Measurements from ENCODE around the gene TMEM200B.
"Not testable (repeated sequence)": the region's sequence is repeated elsewhere in the genome, so short reads cannot be mapped to it uniquely, and the experiment has no call there.

Gene TMEM200B

GRCh38 chr1:29105822-29106221 is 17.9 kb downstream of the TMEM200B start:
- no peak for DNase-seq

GRCh38 chr1:29100487-29100886 is 23.2 kb downstream of the TMEM200B start:
- no peak for DNase-seq

GRCh38 chr1:29099286-29099685 is 24.4 kb downstream of the TMEM200B start:
- no peak for DNase-seq

GRCh38 chr1:29096231-29096886 is 27.3 kb downstream of the TMEM200B start:
- DNase-seq, result no peak

- DNase-seq, result no peak
Observed at GRCh38 chr1:29094954-29095353, 28.7 kb downstream of the TMEM200B start.

GRCh38 chr1:29094433-29094832 is 29.3 kb downstream of the TMEM200B start:
- DNase-seq, result no peak

GRCh38 chr1:29092704-29093103 is 31.0 kb downstream of the TMEM200B start:
- DNase-seq, result not testable (repeated sequence)

- no peak for DNase-seq
Observed at GRCh38 chr1:29090937-29091618, 32.6 kb downstream of the TMEM200B start.

GRCh38 chr1:29084196-29084521 is 39.5 kb downstream of the TMEM200B start:
- DNase-seq, result no peak

GRCh38 chr1:29083317-29084195 is 40.1 kb downstream of the TMEM200B start:
- DNase-seq, result no peak

GRCh38 chr1:29082519-29082918 is 41.2 kb downstream of the TMEM200B start:
- no peak for DNase-seq

- no peak for DNase-seq
Observed at GRCh38 chr1:29081201-29081600, 42.5 kb downstream of the TMEM200B start.

- DNase-seq, result not testable (repeated sequence)
Observed at GRCh38 chr1:29079916-29080629, 43.6 kb downstream of the TMEM200B start.

- no peak for DNase-seq
Observed at GRCh38 chr1:29077155-29077554, 46.5 kb downstream of the TMEM200B start.
